ENCODE measurements around the gene ZFAND2B.

- TF ChIP-seq, protein P1, sequence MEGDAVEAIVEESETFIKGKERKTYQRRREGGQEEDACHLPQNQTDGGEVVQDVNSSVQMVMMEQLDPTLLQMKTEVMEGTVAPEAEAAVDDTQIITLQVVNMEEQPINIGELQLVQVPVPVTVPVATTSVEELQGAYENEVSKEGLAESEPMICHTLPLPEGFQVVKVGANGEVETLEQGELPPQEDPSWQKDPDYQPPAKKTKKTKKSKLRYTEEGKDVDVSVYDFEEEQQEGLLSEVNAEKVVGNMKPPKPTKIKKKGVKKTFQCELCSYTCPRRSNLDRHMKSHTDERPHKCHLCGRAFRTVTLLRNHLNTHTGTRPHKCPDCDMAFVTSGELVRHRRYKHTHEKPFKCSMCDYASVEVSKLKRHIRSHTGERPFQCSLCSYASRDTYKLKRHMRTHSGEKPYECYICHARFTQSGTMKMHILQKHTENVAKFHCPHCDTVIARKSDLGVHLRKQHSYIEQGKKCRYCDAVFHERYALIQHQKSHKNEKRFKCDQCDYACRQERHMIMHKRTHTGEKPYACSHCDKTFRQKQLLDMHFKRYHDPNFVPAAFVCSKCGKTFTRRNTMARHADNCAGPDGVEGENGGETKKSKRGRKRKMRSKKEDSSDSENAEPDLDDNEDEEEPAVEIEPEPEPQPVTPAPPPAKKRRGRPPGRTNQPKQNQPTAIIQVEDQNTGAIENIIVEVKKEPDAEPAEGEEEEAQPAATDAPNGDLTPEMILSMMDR (IDR thresholded peaks at IDR 0.05), result no peak
- TF ChIP-seq POLR2AphosphoS5 (IDR thresholded peaks at IDR 0.05), result no peak
These were observed 8.2 kb downstream of the ZFAND2B start for GRCh38 chr2:219214786-219215185.
